ENCODE data around the gene SENP8. TPM values are rescaled to one million over a fixed set of nuclear protein-coding genes. Genes with fewer than 3 reads are reported as not detected.

SENP8 gene
- total and polyA plus RNA-seq, 4 donors = 1.5 to 3.5 (median 2.6) TPM

- Histone ChIP-seq H3K4me1 (ENCODE audit: control insufficient read depth in 5 of 5, insufficient read depth in 5 of 5, low read length in 5 of 5) (peaks cover 0 to 8% (median 0%) of the 10 kb centered on the region in 5 donors), H3K27me3 (ENCODE audit: control insufficient read depth in 3 of 3, insufficient read depth in 3 of 3, low read length in 2 of 3) (peaks cover 0 to 17% (median 11%) of the 10 kb centered on the region in 3 donors), H3K9me3 (ENCODE audit: control insufficient read depth in 4 of 4, insufficient read depth in 3 of 4, low read length in 3 of 4) (no peaks in the 10 kb centered on the region), H3K36me3 (ENCODE audit: control insufficient read depth in 4 of 4, insufficient read depth in 4 of 4, low read length in 4 of 4) (no peaks in the 10 kb centered on the region), H3K9ac (ENCODE audit: insufficient read depth in 1 of 2, low read length in 2 of 2) (no peak overlapping the region), H3K27ac (ENCODE audit: low read depth in 1 of 2, low read length in 1 of 2) (no peak overlapping the region), H3K4me3 (no peak overlapping the region)
- no peak for ATAC-seq (ENCODE audit: insufficient read depth, low FRiP score)
- no peak for TF ChIP-seq CTCF (IDR thresholded peaks at IDR 0.05; ENCODE audit: control extremely low read depth, extremely low read depth)
- no peak for DNase-seq
- WGBS, 2 donors = 89 to 92% methylated on average over 3 of the region's 3 CpGs
Measured at GRCh38 chr15:72182244-72182643, 64.0 kb downstream of the SENP8 start.

- Histone ChIP-seq H3K9me3 (ENCODE audit: control insufficient read depth in 4 of 4, insufficient read depth in 3 of 4, low read length in 3 of 4) (no peaks in the 10 kb centered on the region), H3K27me3 (ENCODE audit: control insufficient read depth in 3 of 3, insufficient read depth in 3 of 3, low read length in 2 of 3) (peaks cover 0 to 17% (median 11%) of the 10 kb centered on the region in 3 donors), H3K27ac (ENCODE audit: low read depth in 1 of 2, low read length in 1 of 2) (peak overlapping the region in 1 of 2 donors; percentile 41), H3K4me3 (no peak overlapping the region), H3K9ac (ENCODE audit: insufficient read depth in 1 of 2, low read length in 2 of 2) (no peak overlapping the region), H3K4me1 (ENCODE audit: control insufficient read depth in 5 of 5, insufficient read depth in 5 of 5, low read length in 5 of 5) (peaks cover 0 to 8% (median 1%) of the 10 kb centered on the region in 5 donors), H3K36me3 (ENCODE audit: control insufficient read depth in 4 of 4, insufficient read depth in 4 of 4, low read length in 4 of 4) (no peaks in the 10 kb centered on the region)
- WGBS, 2 donors = 64% methylated on average over 3 of the region's 3 CpGs
- ATAC-seq (ENCODE audit: insufficient read depth, low FRiP score) (no peak), DNase-seq (no peak)
- no peak for TF ChIP-seq CTCF (IDR thresholded peaks at IDR 0.05; ENCODE audit: control extremely low read depth, extremely low read depth)
Measured at GRCh38 chr15:72182673-72183072, 64.5 kb downstream of the SENP8 start.

GRCh38 chr15:72183781-72184164 lies 65.6 kb downstream of the SENP8 start:
- 34 to 49% methylated on average over 12 of the region's 12 CpGs for WGBS, 2 donors
- Histone ChIP-seq H3K9ac (ENCODE audit: insufficient read depth in 1 of 2, low read length in 2 of 2) (no peak overlapping the region), H3K4me3 (no peak overlapping the region), H3K36me3 (ENCODE audit: control insufficient read depth in 4 of 4, insufficient read depth in 4 of 4, low read length in 4 of 4) (no peaks in the 10 kb centered on the region), H3K9me3 (ENCODE audit: control insufficient read depth in 4 of 4, insufficient read depth in 3 of 4, low read length in 3 of 4) (no peaks in the 10 kb centered on the region), H3K27me3 (ENCODE audit: control insufficient read depth in 3 of 3, insufficient read depth in 3 of 3, low read length in 2 of 3) (peaks cover 0 to 17% (median 11%) of the 10 kb centered on the region in 3 donors), H3K4me1 (ENCODE audit: control insufficient read depth in 5 of 5, insufficient read depth in 5 of 5, low read length in 5 of 5) (peaks cover 0 to 8% (median 1%) of the 10 kb centered on the region in 5 donors), H3K27ac (ENCODE audit: low read depth in 1 of 2, low read length in 1 of 2) (peak overlapping the region in 1 of 2 donors; percentile 85)
- DNase-seq (no peak), ATAC-seq (ENCODE audit: insufficient read depth, low FRiP score) (no peak)
- no peak for TF ChIP-seq CTCF (IDR thresholded peaks at IDR 0.05; ENCODE audit: control extremely low read depth, extremely low read depth)
